Gastrocnemius medialis (tissue), 4 donors: ENCODE measurements around the gene KLHL14. TPM values are rescaled to one million over a fixed set of nuclear protein-coding genes. Genes with fewer than 3 reads are reported as not detected.

Experiments used
- ATAC-seq, 2 donors: fragments of 150-250 bp; one replicate each; pipeline ENCODE4 v1.9.1; 2016
- DNase-seq, 2 donors: peaks; one replicate each; pipeline ENCODE4 v3.0.0-alpha.2; 2019
- H3K27ac ChIP-seq, 4 donors: fragments of 200-600 bp; sonication (generic); 1 replicate in 1 of 4; 2 replicates in 3 of 4; pipeline ENCODE4 v1.5.1; 2016 to 2018; ENCODE audit warnings: mild to moderate bottlenecking in 2 of 4, moderate library complexity in 1 of 4
- H3K27me3 ChIP-seq, 3 donors: fragments of 200-600 bp; sonication (generic) in 2 of 3; 1 replicate in 1 of 3; 2 replicates in 2 of 3; pipeline versions ENCODE4 v1.5.1 to v1.6.0; 2016 to 2019; ENCODE audit warnings: mild to moderate bottlenecking in 1 of 3, moderate library complexity in 1 of 3
- H3K36me3 ChIP-seq, 2 donors: fragments of 200-600 bp; sonication (generic) in 1 of 2; one replicate each; pipeline ENCODE4 v1.5.1; 2017 to 2018
- H3K4me1 ChIP-seq, 2 donors: fragments of 200-600 bp; sonication (generic) in 1 of 2; one replicate each; pipeline ENCODE4 v1.5.1; 2016 to 2017; ENCODE audit warnings: mild to moderate bottlenecking in 2 of 2
- H3K4me3 ChIP-seq, 4 donors: fragments of 200-600 bp; sonication (generic) in 3 of 4; 1 replicate in 1 of 4; 2 replicates in 3 of 4; pipeline ENCODE4 v1.5.1; 2016 to 2019; ENCODE audit warnings: mild to moderate bottlenecking in 2 of 4
- H3K9me3 ChIP-seq, 3 donors: fragments of 200-600 bp; sonication (generic) in 2 of 3; 1 replicate in 1 of 3; 2 replicates in 2 of 3; pipeline ENCODE4 v1.5.1; 2016 to 2019
- CTCF ChIP-seq, 5 experiments: fragments of 450-650 bp in 3 of 5; fragments of 200-600 bp in 2 of 5; sonication (generic) in 2 of 5; IDR thresholded peaks in 4 of 5; conservative IDR thresholded peaks in 1 of 5; 1 replicate in 4 of 5; 2 replicates in 1 of 5; pipeline ENCODE4 v1.5.1; 2016 to 2019; ENCODE audit warnings: antibody characterized with exemption in 5 of 5, mild to moderate bottlenecking in 3 of 5, moderate library complexity in 3 of 5
- POLR2A ChIP-seq, 2 donors: fragments of 450-650 bp; IDR thresholded peaks; one replicate each; pipeline ENCODE4 v1.6.1; 2017; ENCODE audit warnings: antibody characterized with exemption in 2 of 2, mild to moderate bottlenecking in 2 of 2, moderate library complexity in 2 of 2
- in situ Hi-C, 4 donors: fragments of 200-750 bp; cut with MboI; loops; one replicate each; pipeline versions ENCODE4 v1.15.0 to v1.8.0; 2017; ENCODE audit warnings: low sequenced_read_pairs in 4 of 4
- intact Hi-C: fragments of 100-400 bp; cut with DNase I; formaldehyde crosslinking; loops from one replicate; pipeline ENCODE4 v1.15.1; 2023; ENCODE audit warnings: low total_unique reads
- total RNA-seq, 4 donors: library from RNA; depleted of rRNA; stranded (reverse); fragments of >200 nt; gene quantifications; one replicate each; pipeline versions ENCODE4 v1.1.0 to v1.2.3, GENCODE V29; 2016

Gene KLHL14
- total RNA-seq, 4 donors from 2014 or later: 0.04 TPM; not detected in 3

- no peak overlapping the region for H3K27ac ChIP-seq
- no peak for DNase-seq
- intact Hi-C loops: no loop called here
Observed at GRCh38 chr18:32688821-32689220, 84.0 kb downstream of the KLHL14 start.

GRCh38 chr18:32684940-32685339, 87.9 kb downstream of the KLHL14 start:
- intact Hi-C loops: no loop called here
- H3K9me3 ChIP-seq: no peaks in the 10 kb centered on the region
- no peaks in the 10 kb centered on the region for H3K36me3 ChIP-seq
- TF ChIP-seq CTCF (IDR thresholded peaks at IDR 0.05 in 4 of 5, conservative IDR thresholded peaks at IDR 0.05 in 1 of 5): no peak
- no peak for TF ChIP-seq POLR2A (IDR thresholded peaks at IDR 0.05)
- no peak for DNase-seq
- no peak for ATAC-seq
- no peaks in the 10 kb centered on the region for H3K27me3 ChIP-seq
- in situ Hi-C loops: no loop called here
- no peak overlapping the region for H3K27ac ChIP-seq
- no peak overlapping the region for H3K4me3 ChIP-seq
- no peaks in the 10 kb centered on the region for H3K4me1 ChIP-seq

More at GRCh38 chr18:32688821-32689220, 84.0 kb downstream of the KLHL14 start:
- ATAC-seq: no peak
- H3K4me3 ChIP-seq: no peak overlapping the region
- no peaks in the 10 kb centered on the region for H3K36me3 ChIP-seq
- no peaks in the 10 kb centered on the region for H3K27me3 ChIP-seq
- no peaks in the 10 kb centered on the region for H3K9me3 ChIP-seq
- H3K4me1 ChIP-seq: no peaks in the 10 kb centered on the region
- in situ Hi-C loops: no loop called here
- no peak for TF ChIP-seq CTCF (IDR thresholded peaks at IDR 0.05 in 4 of 5, conservative IDR thresholded peaks at IDR 0.05 in 1 of 5)
- TF ChIP-seq POLR2A (IDR thresholded peaks at IDR 0.05): no peak

GRCh38 chr18:32684096-32684495, 88.7 kb downstream of the KLHL14 start:
- Histone ChIP-seq H3K36me3 (no peaks in the 10 kb centered on the region), H3K4me3 (no peak overlapping the region), H3K27me3 (no peaks in the 10 kb centered on the region), H3K9me3 (no peaks in the 10 kb centered on the region), H3K27ac (no peak overlapping the region), H3K4me1 (no peaks in the 10 kb centered on the region)
- in situ Hi-C loops (no loop called here), intact Hi-C loops (no loop called here)
- DNase-seq: no peak
- no peak for ATAC-seq
- TF ChIP-seq CTCF (IDR thresholded peaks at IDR 0.05 in 4 of 5, conservative IDR thresholded peaks at IDR 0.05 in 1 of 5) (no peak), POLR2A (IDR thresholded peaks at IDR 0.05) (no peak)

- no peak for ATAC-seq
Observed at GRCh38 chr18:32683044-32683443, 89.8 kb downstream of the KLHL14 start.

More at GRCh38 chr18:32683044-32683443, 89.8 kb downstream of the KLHL14 start:
- intact Hi-C loops: no loop called here
- Histone ChIP-seq H3K27ac (no peak overlapping the region), H3K27me3 (no peaks in the 10 kb centered on the region), H3K4me1 (no peaks in the 10 kb centered on the region), H3K36me3 (no peaks in the 10 kb centered on the region), H3K4me3 (no peak overlapping the region), H3K9me3 (no peaks in the 10 kb centered on the region)
- in situ Hi-C loops: no loop called here
- TF ChIP-seq POLR2A (IDR thresholded peaks at IDR 0.05): no peak
- TF ChIP-seq CTCF (IDR thresholded peaks at IDR 0.05 in 4 of 5, conservative IDR thresholded peaks at IDR 0.05 in 1 of 5): no peak
- no peak for DNase-seq
